Thyroid gland (tissue), 4 donors: ENCODE measurements around the gene PLXNA4. TPM values are rescaled to one million over a fixed set of nuclear protein-coding genes. Genes with fewer than 3 reads are reported as not detected.

Experiments used
- DNase-seq, 2 donors: peaks; one replicate each; pipeline ENCODE4 v3.0.0-alpha.2; 2019
- H3K27ac ChIP-seq, 3 donors: fragments of 200-600 bp; sonication (generic); 1 replicate in 2 of 3; 2 replicates in 1 of 3; pipeline ENCODE4 v1.5.1; 2016 to 2019; ENCODE audit warnings: mild to moderate bottlenecking in 1 of 3, moderate library complexity in 1 of 3
- H3K27me3 ChIP-seq: fragments of 200-600 bp; sonication (generic); one replicate; pipeline ENCODE4 v1.5.1; 2019
- H3K36me3 ChIP-seq, 2 donors: fragments of 200-600 bp; sonication (generic); one replicate each; pipeline ENCODE4 v1.5.1; 2016 to 2019
- H3K4me1 ChIP-seq, 2 donors: fragments of 200-600 bp; sonication (generic); one replicate each; pipeline ENCODE4 v1.5.1; 2017 to 2019
- H3K4me3 ChIP-seq, 3 donors: fragments of 200-600 bp; sonication (generic); replicated peaks in 1 of 3; 1 replicate in 2 of 3; 2 replicates in 1 of 3; pipeline ENCODE4 v1.5.1; 2016; ENCODE audit warnings: mild to moderate bottlenecking in 1 of 3
- H3K9me3 ChIP-seq: fragments of 200-600 bp; sonication (generic); one replicate; pipeline ENCODE4 v1.5.1; 2017
- CTCF ChIP-seq, 6 experiments: fragments of 200-600 bp in 3 of 6; fragments of 450-650 bp in 3 of 6; sonication (generic) in 3 of 6; IDR thresholded peaks; one replicate each; pipeline ENCODE4 v1.5.1; 2016 to 2019; ENCODE audit warnings: antibody characterized with exemption in 6 of 6, mild to moderate bottlenecking in 2 of 6, inconsistent platforms in 1 of 6, moderate library complexity in 1 of 6
- POLR2A ChIP-seq, 2 donors: fragments of 450-650 bp; IDR thresholded peaks; one replicate each; pipeline ENCODE4 v1.6.1; 2017; ENCODE audit warnings: antibody characterized with exemption in 2 of 2, mild to moderate bottlenecking in 2 of 2, moderate library complexity in 1 of 2
- WGBS, 2 donors: methylation state at CpG; one replicate each; pipeline ENCODE4 v1.1.5; 2017; 5-methylcytosine and 5-hydroxymethylcytosine counted together
- intact Hi-C: fragments of 100-400 bp; cut with DNase I; formaldehyde crosslinking; loops from one replicate; pipeline ENCODE4 v1.15.1; 2023
- total RNA-seq, 4 donors: library from RNA; depleted of rRNA; stranded (reverse); fragments of >200 nt; gene quantifications; one replicate each; pipeline ENCODE4 v1.2.3, GENCODE V29; 2016

PLXNA4 gene
- total RNA-seq, 4 donors from 2014 or later = 1.3 to 8.3 (median 2.4) TPM

GRCh38 chr7:132518102-132518838, 58.0 kb downstream of the PLXNA4 start:
- Histone ChIP-seq H3K27ac (no peak overlapping the region), H3K27me3 (no peaks in the 10 kb centered on the region), H3K36me3 (no peaks in the 10 kb centered on the region), H3K4me3 (no peak overlapping the region), H3K4me1 (no peaks in the 10 kb centered on the region), H3K9me3 (no peaks in the 10 kb centered on the region)
- intact Hi-C loops = no loop called here
- TF ChIP-seq POLR2A (IDR thresholded peaks at IDR 0.05) = no peak
- peak in 2 of 6 experiments; percentile 15 to 31 for TF ChIP-seq CTCF (IDR thresholded peaks at IDR 0.05)
- no peak for DNase-seq
- WGBS, 2 donors = 79 to 84% methylated on average over 11 of the region's 11 CpGs

- intact Hi-C loops = no loop called here
- Histone ChIP-seq H3K4me1 (no peaks in the 10 kb centered on the region), H3K9me3 (no peaks in the 10 kb centered on the region), H3K36me3 (no peaks in the 10 kb centered on the region), H3K27ac (no peak overlapping the region), H3K27me3 (no peaks in the 10 kb centered on the region), H3K4me3 (no peak overlapping the region)
- no peak for TF ChIP-seq POLR2A (IDR thresholded peaks at IDR 0.05)
- no peak for TF ChIP-seq CTCF (IDR thresholded peaks at IDR 0.05)
- WGBS, 2 donors = 80 to 81% methylated on average over 5 of the region's 5 CpGs
- DNase-seq = no peak
Measured at GRCh38 chr7:132516042-132516840, 60.0 kb downstream of the PLXNA4 start.

GRCh38 chr7:132515181-132515580, 61.1 kb downstream of the PLXNA4 start:
- Histone ChIP-seq H3K36me3 (no peaks in the 10 kb centered on the region), H3K4me1 (no peaks in the 10 kb centered on the region), H3K27ac (no peak overlapping the region), H3K4me3 (no peak overlapping the region), H3K9me3 (no peaks in the 10 kb centered on the region), H3K27me3 (no peaks in the 10 kb centered on the region)
- no peak for TF ChIP-seq CTCF (IDR thresholded peaks at IDR 0.05)
- TF ChIP-seq POLR2A (IDR thresholded peaks at IDR 0.05) = no peak
- intact Hi-C loops = no loop called here
- 93 to 94% methylated on average over 5 of the region's 5 CpGs for WGBS, 2 donors
- no peak for DNase-seq

- intact Hi-C loops = no loop called here
- Histone ChIP-seq H3K36me3 (no peaks in the 10 kb centered on the region), H3K27me3 (no peaks in the 10 kb centered on the region), H3K9me3 (no peaks in the 10 kb centered on the region), H3K27ac (no peak overlapping the region), H3K4me1 (no peaks in the 10 kb centered on the region), H3K4me3 (no peak overlapping the region)
- TF ChIP-seq POLR2A (IDR thresholded peaks at IDR 0.05) (no peak), CTCF (IDR thresholded peaks at IDR 0.05) (no peak)
- no peak for DNase-seq
- WGBS, 2 donors = 92 to 100% methylated on average over 1 of the region's 1 CpG
Measured at GRCh38 chr7:132514430-132514829, 61.8 kb downstream of the PLXNA4 start.

- intact Hi-C loops = no loop called here
Measured at GRCh38 chr7:132511921-132512320, 64.3 kb downstream of the PLXNA4 start.

More at GRCh38 chr7:132511921-132512320, 64.3 kb downstream of the PLXNA4 start:
- DNase-seq = no peak
- H3K36me3 ChIP-seq = no peaks in the 10 kb centered on the region
- no peaks in the 10 kb centered on the region for H3K4me1 ChIP-seq
- WGBS, 2 donors = 80 to 84% methylated on average over 8 of the region's 8 CpGs
- no peak for TF ChIP-seq POLR2A (IDR thresholded peaks at IDR 0.05)
- TF ChIP-seq CTCF (IDR thresholded peaks at IDR 0.05) = no peak
- no peak overlapping the region for H3K27ac ChIP-seq
- H3K27me3 ChIP-seq = no peaks in the 10 kb centered on the region
- no peak overlapping the region for H3K4me3 ChIP-seq
- no peaks in the 10 kb centered on the region for H3K9me3 ChIP-seq
